Prostate gland (tissue), 2 donors: Measurements from ENCODE around the gene PFN1.

Experiments used
- POLR2A ChIP-seq: fragments of 450-650 bp; IDR thresholded peaks from one replicate; pipeline ENCODE4 v1.6.1; 2016; ENCODE audit warnings: antibody characterized with exemption, mild to moderate bottlenecking
- POLR2AphosphoS5 ChIP-seq: sonication (generic); formaldehyde crosslinking; IDR thresholded peaks from one replicate; pipeline ENCODE4 v1.6.1; 2017; ENCODE audit warnings: antibody characterized with exemption
- TF ChIP-seq, protein P1 (sequence below), 4 experiments: fragments of 200-600 bp in 2 of 4; fragments of 450-650 bp in 2 of 4; sonication (generic) in 2 of 4; IDR thresholded peaks; 1 replicate in 3 of 4; 2 replicates in 1 of 4; pipeline ENCODE4 v1.5.1; 2016 to 2019; ENCODE audit warnings: antibody characterized with exemption in 4 of 4, mild to moderate bottlenecking in 2 of 4, moderate library complexity in 2 of 4

- TF ChIP-seq, protein P1, sequence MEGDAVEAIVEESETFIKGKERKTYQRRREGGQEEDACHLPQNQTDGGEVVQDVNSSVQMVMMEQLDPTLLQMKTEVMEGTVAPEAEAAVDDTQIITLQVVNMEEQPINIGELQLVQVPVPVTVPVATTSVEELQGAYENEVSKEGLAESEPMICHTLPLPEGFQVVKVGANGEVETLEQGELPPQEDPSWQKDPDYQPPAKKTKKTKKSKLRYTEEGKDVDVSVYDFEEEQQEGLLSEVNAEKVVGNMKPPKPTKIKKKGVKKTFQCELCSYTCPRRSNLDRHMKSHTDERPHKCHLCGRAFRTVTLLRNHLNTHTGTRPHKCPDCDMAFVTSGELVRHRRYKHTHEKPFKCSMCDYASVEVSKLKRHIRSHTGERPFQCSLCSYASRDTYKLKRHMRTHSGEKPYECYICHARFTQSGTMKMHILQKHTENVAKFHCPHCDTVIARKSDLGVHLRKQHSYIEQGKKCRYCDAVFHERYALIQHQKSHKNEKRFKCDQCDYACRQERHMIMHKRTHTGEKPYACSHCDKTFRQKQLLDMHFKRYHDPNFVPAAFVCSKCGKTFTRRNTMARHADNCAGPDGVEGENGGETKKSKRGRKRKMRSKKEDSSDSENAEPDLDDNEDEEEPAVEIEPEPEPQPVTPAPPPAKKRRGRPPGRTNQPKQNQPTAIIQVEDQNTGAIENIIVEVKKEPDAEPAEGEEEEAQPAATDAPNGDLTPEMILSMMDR (IDR thresholded peaks at IDR 0.05): no peak
- no peak for TF ChIP-seq POLR2A
- TF ChIP-seq POLR2AphosphoS5: no peak
These were observed 45.8 kb upstream of the PFN1 start for GRCh38 chr17:4994081-4994595.
